HG02884 (cell line): Measurements from ENCODE around the gene SELPLG.
"Not testable (repeated sequence)": the region's sequence is repeated elsewhere in the genome, so short reads cannot be mapped to it uniquely, and the experiment has no call there.

Source experiments
- ATAC-seq: cut with Tn5 transposase; IDR thresholded peaks from one replicate; pipeline ENCODE4 v1.9.1; 2021; ENCODE audit warnings: mild to moderate bottlenecking, moderate library complexity; ENCODE audit not compliant: unreplicated experiment

The SELPLG gene

GRCh38 chr12:108620236-108620879, 13.3 kb downstream of the SELPLG start:
- ATAC-seq: no peak

GRCh38 chr12:108619369-108620160, 14.1 kb downstream of the SELPLG start:
- no peak for ATAC-seq

DNA sequence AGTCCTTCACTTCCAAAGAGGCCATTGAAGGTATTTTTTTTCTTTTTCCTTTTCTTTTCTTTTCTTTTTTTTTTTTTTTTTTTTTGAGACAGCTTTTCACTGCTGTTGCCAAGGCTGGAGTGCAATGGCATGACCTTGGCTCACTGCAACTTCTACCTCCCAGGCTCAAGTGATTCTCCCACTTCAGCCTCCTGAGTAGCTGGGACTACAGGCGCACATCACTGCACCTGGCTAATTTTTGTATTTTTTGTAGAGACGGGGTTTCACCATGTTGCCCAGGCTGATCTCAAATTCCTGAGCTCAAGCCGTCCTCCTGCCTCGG, 14.8 kb downstream of the SELPLG start:
- ATAC-seq: not testable (repeated sequence)

- ATAC-seq: no peak
These were observed 15.4 kb downstream of the SELPLG start for GRCh38 chr12:108618079-108618952.

DNA sequence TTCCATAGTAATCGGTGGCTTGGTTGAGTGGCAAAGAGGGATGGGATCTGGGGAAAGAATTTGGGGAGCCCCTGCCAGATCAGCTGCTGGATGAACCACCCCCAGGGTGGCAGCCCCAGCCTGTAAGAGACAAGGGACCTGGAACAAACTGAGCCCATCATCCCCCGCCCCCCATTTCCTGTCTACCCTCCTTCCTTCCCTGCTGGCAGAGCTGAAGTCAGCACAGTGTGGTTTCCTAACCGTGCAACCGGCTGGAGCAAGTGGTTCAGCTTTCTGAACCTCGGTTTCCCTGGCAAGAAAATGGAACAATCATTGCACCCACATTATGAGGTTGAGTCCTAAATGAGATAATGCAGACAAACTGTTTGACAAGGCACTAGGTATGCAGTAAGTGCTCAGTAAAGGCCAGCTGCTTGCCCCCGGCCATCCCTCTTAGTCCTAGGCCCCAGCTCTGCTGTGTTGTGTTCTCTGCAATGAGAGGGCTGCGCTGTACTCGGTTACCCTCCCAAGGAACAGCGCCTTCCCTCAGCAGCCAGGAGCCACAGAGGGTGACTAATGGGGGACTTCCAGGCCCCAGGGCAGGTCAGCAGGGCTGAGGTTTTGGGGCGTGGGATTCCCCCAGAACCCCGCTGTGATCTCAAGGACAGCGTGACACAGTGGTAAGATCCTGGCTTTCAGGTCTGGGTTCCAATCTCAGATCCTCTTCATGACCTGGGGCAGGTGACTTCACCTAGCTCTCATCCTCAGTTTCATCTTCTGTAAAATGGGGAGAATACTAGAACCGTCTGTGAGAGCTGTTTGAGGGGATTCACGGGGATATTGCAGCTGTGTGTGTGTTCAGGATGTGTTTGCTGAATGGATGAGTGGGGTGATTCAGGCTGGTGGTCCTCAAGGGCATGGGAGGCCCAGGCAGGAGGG, 16.5 kb downstream of the SELPLG start:
- ATAC-seq: peak; percentile 76

GRCh38 chr12:108616359-108616758, 17.3 kb downstream of the SELPLG start:
- ATAC-seq: no peak

DNA sequence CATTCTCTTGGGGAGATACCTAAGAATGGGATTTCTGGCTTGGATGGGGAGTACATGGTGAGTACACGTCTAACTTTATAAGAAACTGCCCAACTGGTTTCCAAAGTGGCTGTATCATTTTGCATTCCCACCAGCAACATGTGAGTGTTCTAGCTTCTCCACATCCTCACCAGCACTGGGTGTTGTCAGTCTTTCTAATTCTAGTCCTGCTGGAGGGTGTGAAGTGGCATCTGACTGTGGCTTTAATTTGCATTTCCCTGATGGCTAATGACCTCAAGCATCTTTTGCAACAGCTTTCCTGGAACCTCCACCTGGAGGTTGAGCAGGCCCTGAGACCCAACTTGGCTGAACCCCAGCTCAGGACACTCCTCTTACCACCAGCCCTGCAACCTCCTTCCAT, 17.8 kb downstream of the SELPLG start:
- no peak for ATAC-seq

GRCh38 chr12:108614639-108615038, 19.1 kb downstream of the SELPLG start:
- no peak for ATAC-seq

- ATAC-seq: no peak
These were observed 19.7 kb downstream of the SELPLG start for GRCh38 chr12:108614041-108614440.

GRCh38 chr12:108613548-108613947, 20.1 kb downstream of the SELPLG start:
- ATAC-seq: no peak

GRCh38 chr12:108612788-108613282, 20.9 kb downstream of the SELPLG start:
- ATAC-seq: no peak

- ATAC-seq: no peak
These were observed 21.7 kb downstream of the SELPLG start for GRCh38 chr12:108611884-108612415.

GRCh38 chr12:108610856-108611605, 22.7 kb downstream of the SELPLG start:
- no peak for ATAC-seq

- ATAC-seq: no peak
These were observed 23.3 kb downstream of the SELPLG start for GRCh38 chr12:108610336-108610815.

GRCh38 chr12:108609537-108610335, 24.0 kb downstream of the SELPLG start:
- no peak for ATAC-seq

DNA sequence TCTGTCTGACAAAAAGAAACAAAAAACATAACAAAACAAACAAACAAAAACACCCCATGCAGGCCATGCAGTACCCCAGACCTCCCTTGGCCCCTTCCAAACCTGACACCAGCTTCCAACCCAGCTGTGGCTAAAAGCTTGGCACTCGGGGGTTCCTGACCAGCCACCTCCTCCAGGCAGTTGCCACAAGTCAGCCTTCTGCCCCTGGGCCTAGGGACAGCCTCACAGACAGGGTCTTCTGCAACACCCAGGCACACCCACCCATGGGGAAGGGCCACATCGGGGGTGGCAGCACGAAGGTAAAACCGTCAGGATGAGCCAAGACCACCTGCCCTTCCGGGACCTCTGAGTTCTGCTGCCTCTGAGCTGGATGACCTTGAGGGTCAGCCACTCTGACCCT, 25.1 kb downstream of the SELPLG start:
- ATAC-seq: no peak

- ATAC-seq: no peak
These were observed 25.6 kb downstream of the SELPLG start for GRCh38 chr12:108607981-108608600.

GRCh38 chr12:108606492-108606891, 27.2 kb downstream of the SELPLG start:
- ATAC-seq: no peak
